Activated B cell treated with CpG ODN at 0.5 μM for 24 hours (primary cell): Measurements from ENCODE around the gene KRTAP4-8. TPM values are rescaled to one million over a fixed set of nuclear protein-coding genes. Genes with fewer than 3 reads are reported as not detected.
"Not testable (repeated sequence)": the region's sequence is repeated elsewhere in the genome, so short reads cannot be mapped to it uniquely, and the experiment has no call there.

Source experiments
- ATAC-seq: fragments of 200-7000 bp; cut with Tn5 transposase; one replicate; pipeline ENCODE4 v1.10.0; 2021; ENCODE audit warnings: low read depth, mild to moderate bottlenecking, moderate library complexity
- CTCF ChIA-PET: fragments of 350-600 bp; sonication (Branson Sonifier 250); formaldehyde crosslinking; loops from one replicate; lab custom pipeline; 2021; ENCODE audit warnings: antibody characterized with exemption; lab: Charles Lee
- POLR2A ChIA-PET: fragments of 350-600 bp; sonication (Branson Sonifier 250); formaldehyde crosslinking; loops from one replicate; lab custom pipeline; 2021; ENCODE audit warnings: antibody characterized with exemption; lab: Charles Lee
- DNase-seq: peaks from one replicate; pipeline ENCODE4 v3.0.0; 2022
- H3K27ac Mint-ChIP-seq: one replicate; pipeline ENCODE4 v1.8.0; 2020; ENCODE audit warnings: mixed read lengths
- H3K27me3 Mint-ChIP-seq: one replicate; pipeline ENCODE4 v1.8.0; 2021; ENCODE audit warnings: mixed read lengths
- H3K36me3 Mint-ChIP-seq: one replicate; pipeline ENCODE4 v1.8.0; 2021; ENCODE audit warnings: low read depth, mixed read lengths
- H3K4me1 Mint-ChIP-seq: one replicate; pipeline ENCODE4 v1.8.0; 2021; ENCODE audit warnings: mixed read lengths
- H3K4me3 Mint-ChIP-seq: one replicate; pipeline ENCODE4 v1.8.0; 2020; ENCODE audit warnings: mild to moderate bottlenecking, mixed read lengths
- H3K9me3 Mint-ChIP-seq: one replicate; pipeline ENCODE4 v1.8.0; 2020; ENCODE audit warnings: mixed read lengths
- CTCF ChIP-seq: fragments of 200-600 bp; IDR thresholded peaks from one replicate; pipeline ENCODE4 v1.8.0; 2022; ENCODE audit warnings: antibody characterized with exemption, mild to moderate bottlenecking
- intact Hi-C: fragments of 100-400 bp; cut with micrococcal nuclease; formaldehyde crosslinking; loops from one replicate; pipeline ENCODE4 v1.15.1; 2024
- total RNA-seq: library from RNA; stranded (reverse); gene quantifications from 2 replicates; pipeline ENCODE4 v1.2.3, GENCODE V29; 2022

Gene KRTAP4-8
- total RNA-seq, 1 donor from 2014 or later: not detected

GRCh38 chr17:41061964-41062363, 36.0 kb downstream of the KRTAP4-8 start:
- peaks cover 37% of the 10 kb centered on the region for H3K27me3 Mint-ChIP-seq
- intact Hi-C loops: no loop called here

GRCh38 chr17:41060052-41060604, 37.8 kb downstream of the KRTAP4-8 start, which contains the start of gene KRTAP2-3:
TSS of gene KRTAP2-3 (minus strand) at chr17:41060114. CDS start at chr17:41060050, 64 bp downstream.
- H3K36me3 Mint-ChIP-seq: no peaks in the 10 kb centered on the region
- CTCF ChIA-PET: no interaction called here
- no peak for ATAC-seq
- peaks cover 7% of the 10 kb centered on the region for H3K9me3 Mint-ChIP-seq
- POLR2A ChIA-PET: no interaction called here
- no peak within 1 kb of the TSS for H3K4me3 Mint-ChIP-seq
- intact Hi-C loops: no loop called here
- DNase-seq: no peak
- no peak for TF ChIP-seq CTCF
- H3K27ac Mint-ChIP-seq: no peak within 1 kb of the TSS
- peaks cover 38% of the 10 kb centered on the region for H3K27me3 Mint-ChIP-seq
- H3K4me1 Mint-ChIP-seq: no peaks in the 10 kb centered on the region

More at GRCh38 chr17:41061964-41062363, 36.0 kb downstream of the KRTAP4-8 start:
- no peak for TF ChIP-seq CTCF
- Mint-ChIP-seq H3K36me3 (no peaks in the 10 kb centered on the region), H3K4me1 (no peaks in the 10 kb centered on the region), H3K9me3 (peaks cover 7% of the 10 kb centered on the region), H3K4me3 (no peak overlapping the region), H3K27ac (no peak overlapping the region)
- no peak for DNase-seq
- ChIA-PET POLR2A (no interaction called here), CTCF (no interaction called here)
- ATAC-seq: no peak

- H3K9me3 Mint-ChIP-seq, H3K4me3 Mint-ChIP-seq, POLR2A ChIA-PET, H3K4me1 Mint-ChIP-seq, H3K27ac Mint-ChIP-seq, DNase-seq, H3K36me3 Mint-ChIP-seq, intact Hi-C loops, ATAC-seq: not testable (repeated sequence)
- CTCF ChIA-PET: interaction anchor here (0.6 kb wide), 1 partner anchor 1982 kb away, joined by 3 read pairs; no protein-coding TSS in a partner anchor
- peaks cover 40% of the 10 kb centered on the region for H3K27me3 Mint-ChIP-seq
These were observed 38.5 kb downstream of the KRTAP4-8 start for GRCh38 chr17:41059276-41060051.

GRCh38 chr17:41058741-41059140, 39.2 kb downstream of the KRTAP4-8 start:
- DNase-seq (no peak), ATAC-seq (no peak)
- Mint-ChIP-seq H3K4me3 (no peak overlapping the region), H3K9me3 (peaks cover 7% of the 10 kb centered on the region), H3K27ac (no peak overlapping the region), H3K36me3 (no peaks in the 10 kb centered on the region), H3K4me1 (no peaks in the 10 kb centered on the region), H3K27me3 (peaks cover 43% of the 10 kb centered on the region)
- ChIA-PET POLR2A (no interaction called here), CTCF (interaction anchor here (0.6 kb wide), 1 partner anchor 1981 kb away, joined by 3 read pairs; no protein-coding TSS in a partner anchor)
- intact Hi-C loops: no loop called here
- no peak for TF ChIP-seq CTCF

GRCh38 chr17:41057547-41057946, 40.4 kb downstream of the KRTAP4-8 start:
- CTCF ChIA-PET: no interaction called here
- POLR2A ChIA-PET: no interaction called here
- no peaks in the 10 kb centered on the region for H3K36me3 Mint-ChIP-seq
- H3K9me3 Mint-ChIP-seq: peaks cover 11% of the 10 kb centered on the region
- peaks cover 47% of the 10 kb centered on the region for H3K27me3 Mint-ChIP-seq
- H3K27ac Mint-ChIP-seq: no peak overlapping the region
- no peak for DNase-seq
- no peak for TF ChIP-seq CTCF
- no peak for ATAC-seq
- H3K4me1 Mint-ChIP-seq: no peaks in the 10 kb centered on the region
- intact Hi-C loops: no loop called here
- H3K4me3 Mint-ChIP-seq: no peak overlapping the region

- H3K4me1 Mint-ChIP-seq, intact Hi-C loops, H3K36me3 Mint-ChIP-seq, CTCF ChIA-PET, H3K4me3 Mint-ChIP-seq, POLR2A ChIA-PET, ATAC-seq, DNase-seq, H3K27ac Mint-ChIP-seq: not testable (repeated sequence)
- H3K9me3 Mint-ChIP-seq: peaks cover 11% of the 10 kb centered on the region
- peaks cover 41% of the 10 kb centered on the region for H3K27me3 Mint-ChIP-seq
These were observed 42.8 kb downstream of the KRTAP4-8 start, which contains the start of gene KRTAP2-2 for GRCh38 chr17:41055130-41055529. TSS of gene KRTAP2-2 (minus strand) at chr17:41055230. CDS start at chr17:41055211, 19 bp downstream.

- POLR2A ChIA-PET, H3K4me1 Mint-ChIP-seq, DNase-seq, CTCF ChIA-PET, ATAC-seq, H3K27ac Mint-ChIP-seq, H3K4me3 Mint-ChIP-seq, H3K36me3 Mint-ChIP-seq, intact Hi-C loops: not testable (repeated sequence)
- H3K9me3 Mint-ChIP-seq: peaks cover 11% of the 10 kb centered on the region
- H3K27me3 Mint-ChIP-seq: peaks cover 38% of the 10 kb centered on the region
These were observed 43.4 kb downstream of the KRTAP4-8 start for GRCh38 chr17:41054556-41054955.
